Prostate gland (tissue), 2 donors: Measurements from ENCODE around the gene TFF2. TPM values are rescaled to one million over a fixed set of nuclear protein-coding genes. Genes with fewer than 3 reads are reported as not detected.

ENCODE experiments used
- DNase-seq: peaks from one replicate; pipeline ENCODE4 v3.0.0-alpha.2; 2019; ENCODE audit warnings: low spot score
- H3K27ac ChIP-seq, 2 donors: fragments of 200-600 bp; sonication (generic); 2 replicates each; pipeline ENCODE4 v1.5.1; 2017 to 2019
- H3K27me3 ChIP-seq: fragments of 200-600 bp; sonication (generic); replicated peaks from 2 replicates; pipeline ENCODE4 v1.5.1; 2019; ENCODE audit not compliant: insufficient read depth
- H3K36me3 ChIP-seq, 2 donors: fragments of 200-600 bp; sonication (generic); 1 replicate in 1 of 2; 2 replicates in 1 of 2; pipeline versions ENCODE4 v1.5.1 to v1.8.1; 2017 to 2019
- H3K4me1 ChIP-seq: fragments of 200-600 bp; sonication (generic); replicated peaks from 2 replicates; pipeline ENCODE4 v1.5.1; 2019
- H3K4me3 ChIP-seq, 2 donors: fragments of 200-600 bp; sonication (generic); 2 replicates each; pipeline ENCODE4 v1.5.1; 2017 to 2019
- H3K9me3 ChIP-seq: fragments of 200-600 bp; sonication (generic); 2 replicates; pipeline ENCODE4 v1.5.1; 2017
- CTCF ChIP-seq, 4 experiments: fragments of 200-600 bp in 2 of 4; fragments of 450-650 bp in 2 of 4; sonication (generic) in 2 of 4; IDR thresholded peaks; 1 replicate in 3 of 4; 2 replicates in 1 of 4; pipeline ENCODE4 v1.5.1; 2016 to 2019; ENCODE audit warnings: antibody characterized with exemption in 4 of 4, mild to moderate bottlenecking in 2 of 4, moderate library complexity in 2 of 4
- POLR2A ChIP-seq: fragments of 450-650 bp; IDR thresholded peaks from one replicate; pipeline ENCODE4 v1.6.1; 2016; ENCODE audit warnings: antibody characterized with exemption, mild to moderate bottlenecking
- POLR2AphosphoS5 ChIP-seq: sonication (generic); formaldehyde crosslinking; IDR thresholded peaks from one replicate; pipeline ENCODE4 v1.6.1; 2017; ENCODE audit warnings: antibody characterized with exemption
- WGBS: methylation state at CpG from one replicate; pipeline ENCODE4 v1.1.5; 2018; 5-methylcytosine and 5-hydroxymethylcytosine counted together
- intact Hi-C: fragments of 100-400 bp; cut with DNase I; formaldehyde crosslinking; loops from one replicate; pipeline ENCODE4 v1.14.2; 2022
- total RNA-seq, 2 donors: library from RNA; depleted of rRNA; stranded (reverse); fragments of >200 nt; gene quantifications; one replicate each; pipeline ENCODE4 v1.1.0, GENCODE V29; 2016

The TFF2 gene
- total RNA-seq, 2 donors from 2014 or later: not detected

- H3K27ac ChIP-seq: no peak overlapping the region
- H3K4me1 ChIP-seq: no peaks in the 10 kb centered on the region
- 85% methylated on average over 18 of the region's 18 CpGs for WGBS
- H3K27me3 ChIP-seq: no peaks in the 10 kb centered on the region
- DNase-seq: no peak
- TF ChIP-seq POLR2A: no peak
- TF ChIP-seq CTCF (IDR thresholded peaks at IDR 0.05): no peak
- no peak overlapping the region for H3K4me3 ChIP-seq
- intact Hi-C loops: no loop called here
- no peaks in the 10 kb centered on the region for H3K36me3 ChIP-seq
- no peaks in the 10 kb centered on the region for H3K9me3 ChIP-seq
These were observed 20.3 kb upstream of the TFF2 start for GRCh38 chr21:42370894-42371654.

GRCh38 chr21:42369821-42370220 lies 19.0 kb upstream of the TFF2 start:
- TF ChIP-seq CTCF (IDR thresholded peaks at IDR 0.05): no peak
- TF ChIP-seq POLR2A: no peak
- no peak for TF ChIP-seq POLR2AphosphoS5
- WGBS: 85% methylated on average over 16 of the region's 16 CpGs
- no peak for DNase-seq
- no peaks in the 10 kb centered on the region for H3K36me3 ChIP-seq
- H3K27ac ChIP-seq: no peak overlapping the region
- no peak overlapping the region for H3K4me3 ChIP-seq
- H3K27me3 ChIP-seq: no peaks in the 10 kb centered on the region
- H3K4me1 ChIP-seq: no peaks in the 10 kb centered on the region
- no peaks in the 10 kb centered on the region for H3K9me3 ChIP-seq
- intact Hi-C loops: no loop called here

GRCh38 chr21:42367367-42368165 lies 16.8 kb upstream of the TFF2 start:
- Histone ChIP-seq H3K36me3 (no peaks in the 10 kb centered on the region), H3K9me3 (no peaks in the 10 kb centered on the region), H3K27me3 (no peaks in the 10 kb centered on the region), H3K27ac (no peak overlapping the region), H3K4me1 (no peaks in the 10 kb centered on the region), H3K4me3 (no peak overlapping the region)
- intact Hi-C loops: no loop called here
- TF ChIP-seq POLR2A (no peak), POLR2AphosphoS5 (no peak), CTCF (IDR thresholded peaks at IDR 0.05) (no peak)
- no peak for DNase-seq
- 81% methylated on average over 14 of the region's 14 CpGs for WGBS

- Histone ChIP-seq H3K27ac (peak within 1 kb of the TSS; percentile 19 to 24), H3K27me3 (no peaks in the 10 kb centered on the region), H3K4me3 (no peak within 1 kb of the TSS), H3K36me3 (no peaks in the 10 kb centered on the region), H3K4me1 (no peaks in the 10 kb centered on the region), H3K9me3 (no peaks in the 10 kb centered on the region)
- 47% methylated on average over 19 of the region's 19 CpGs for WGBS
- DNase-seq: peak; percentile 56
- TF ChIP-seq CTCF (IDR thresholded peaks at IDR 0.05): peak in 2 of 4 experiments; percentile 18 to 31
- TF ChIP-seq POLR2AphosphoS5: peak; percentile 40
- no peak for TF ChIP-seq POLR2A
- intact Hi-C loops: no loop called here
These were observed 15.7 kb upstream of the TFF2 start, which contains the start of gene TFF1 for GRCh38 chr21:42366292-42367010. TSS of gene TFF1 (minus strand) at chr21:42366535. CDS start at chr21:42366495, 40 bp downstream.
